Endothelial cell of umbilical vein (primary cell): ENCODE measurements around the gene PTPRD. TPM values are rescaled to one million over a fixed set of nuclear protein-coding genes. Genes with fewer than 3 reads are reported as not detected.

Experiments used
- BruUV-seq: library from RNA; stranded (reverse); fragments of 400-500 nt; replicated peaks from 2 replicates; lab custom pipeline; 2021; lab: Mats Ljungman, UMichigan
- CTCF ChIA-PET: fragments of 300-600, 350-600 bp; sonication (Branson Sonifier 250); formaldehyde crosslinking; loops from one replicate; lab custom pipeline; 2021; ENCODE audit warnings: antibody characterized with exemption, inconsistent platforms; lab: Charles Lee
- POLR2A ChIA-PET: fragments of 300-600, 350-600 bp; sonication (Branson Sonifier 250); formaldehyde crosslinking; loops from one replicate; lab custom pipeline; 2021; ENCODE audit warnings: antibody characterized with exemption, inconsistent platforms; lab: Charles Lee
- DNase-seq: peaks from one replicate; pipeline ENCODE4 v3.0.0-alpha.2; 2011; ENCODE audit warnings: low read depth, low spot score
- FAIRE-seq: peaks from 2 replicates; lab custom pipeline; 2011; peaks lifted over from hg19 to GRCh38; lab: Jason Lieb, UNC
- H2AFZ ChIP-seq: 2 replicates; pipeline ENCODE4 v1.6.0; 2012; ENCODE audit warnings: low read depth, low read length, control low read depth, inconsistent platforms
- H3K27ac ChIP-seq: 2 replicates; pipeline ENCODE4 v1.5.1; 2011; ENCODE audit warnings: low read depth, mild to moderate bottlenecking, control low read depth, low read length, moderate library complexity; ENCODE audit not compliant: insufficient read depth
- H3K27me3 ChIP-seq, 2 experiments: 2 replicates each; pipeline versions ENCODE4 v1.6.0 to v1.6.1; 2011; ENCODE audit warnings: low read length in 2 of 2, mixed read lengths in 1 of 2; ENCODE audit not compliant: control insufficient read depth in 2 of 2, insufficient read depth in 2 of 2
- H3K36me3 ChIP-seq, 2 experiments: 2 replicates in 1 of 2; 3 replicates in 1 of 2; pipeline ENCODE4 v1.5.1; 2011; ENCODE audit warnings: low read length in 2 of 2, mild to moderate bottlenecking in 1 of 2, moderate library complexity in 1 of 2; ENCODE audit not compliant: control insufficient read depth in 2 of 2, insufficient read depth in 2 of 2; ENCODE audit errors: extremely low read depth in 1 of 2
- H3K4me1 ChIP-seq: 3 replicates; pipeline ENCODE4 v1.5.1; 2011; ENCODE audit warnings: mild to moderate bottlenecking, low read length; ENCODE audit not compliant: control insufficient read depth, insufficient read depth; ENCODE audit errors: extremely low read depth
- H3K4me2 ChIP-seq: 2 replicates; pipeline ENCODE4 v1.6.1; 2011; ENCODE audit warnings: low read length, control low read depth, mixed read lengths; ENCODE audit not compliant: insufficient read depth
- H3K4me3 ChIP-seq, 3 experiments: fragments of 200-600 bp in 1 of 3; sonication (generic), shearing (Covaris generic) in 1 of 3; replicated peaks in 1 of 3; 2 replicates each; pipeline ENCODE4 v1.5.1; 2011 to 2016; ENCODE audit warnings: control low read depth in 3 of 3, low read length in 3 of 3, mild to moderate bottlenecking in 2 of 3, inconsistent platforms in 1 of 3, low read depth in 1 of 3, moderate library complexity in 1 of 3; ENCODE audit not compliant: insufficient read depth in 1 of 3
- H3K79me2 ChIP-seq: 2 replicates; pipeline ENCODE4 v1.6.0; 2012; ENCODE audit warnings: low read length, inconsistent platforms; ENCODE audit not compliant: control insufficient read depth, insufficient read depth
- H3K9ac ChIP-seq: replicated peaks from 2 replicates; pipeline ENCODE3; 2011; ENCODE audit warnings: low read length, control low read depth; ENCODE audit not compliant: insufficient read depth; ENCODE audit errors: extremely low read depth
- H3K9me1 ChIP-seq: replicated peaks from 3 replicates; pipeline ENCODE4 v1.6.0; 2011; ENCODE audit warnings: mild to moderate bottlenecking, low read length; ENCODE audit not compliant: control insufficient read depth, insufficient read depth; ENCODE audit errors: extremely low read depth
- H3K9me3 ChIP-seq: replicated peaks from 2 replicates; pipeline ENCODE4 v1.5.1; 2012; ENCODE audit warnings: low read length, inconsistent platforms; ENCODE audit not compliant: control insufficient read depth, insufficient read depth
- H4K20me1 ChIP-seq: replicated peaks from 2 replicates; pipeline ENCODE3; 2011; ENCODE audit warnings: mild to moderate bottlenecking, low read length; ENCODE audit not compliant: control insufficient read depth, insufficient read depth; ENCODE audit errors: extremely low read depth
- EZH2 ChIP-seq: IDR thresholded peaks from 2 replicates; pipeline ENCODE4 v1.6.1; 2012; ENCODE audit warnings: borderline replicate concordance, low read depth, mild to moderate bottlenecking, moderate library complexity, low read length, inconsistent platforms; ENCODE audit not compliant: severe bottlenecking
- FOS ChIP-seq: IDR thresholded peaks from 2 replicates; pipeline ENCODE4 v1.6.1; 2011; ENCODE audit warnings: mild to moderate bottlenecking, low read length, moderate library complexity, borderline replicate concordance; ENCODE audit not compliant: insufficient read depth
- GATA2 ChIP-seq: IDR thresholded peaks from 2 replicates; pipeline ENCODE4 v1.7.0; 2011; ENCODE audit warnings: low read depth, mild to moderate bottlenecking, moderate library complexity, mixed read lengths, low read length; ENCODE audit not compliant: insufficient read length, insufficient read depth
- JUN ChIP-seq: IDR thresholded peaks from 2 replicates; pipeline ENCODE4 v1.6.1; 2011; ENCODE audit warnings: borderline replicate concordance, low read depth; ENCODE audit not compliant: insufficient read length, insufficient read depth
- MYC ChIP-seq: IDR thresholded peaks from one replicate; pipeline ENCODE4 v1.6.1; 2011; ENCODE audit warnings: mild to moderate bottlenecking, low read depth, low read length
- POLR2A ChIP-seq: IDR thresholded peaks from 2 replicates; pipeline ENCODE4 v1.6.1; 2012; ENCODE audit warnings: low read depth, mild to moderate bottlenecking, control low read depth, low read length
- POLR2AphosphoS5 ChIP-seq: IDR thresholded peaks from 2 replicates; pipeline ENCODE4 v1.6.1; 2012; ENCODE audit warnings: low read depth, mild to moderate bottlenecking, control low read depth, low read length, moderate library complexity; ENCODE audit not compliant: insufficient read depth
- dilution Hi-C: fragments of 300-500 bp; cut with MboI; formaldehyde crosslinking; loops from one replicate; pipeline ENCODE4 v1.15.0; 2019; ENCODE audit warnings: low sequenced_read_pairs; ENCODE audit not compliant: extremely low pct_ligation_motif_present
- intact Hi-C: fragments of 100-400 bp; cut with micrococcal nuclease; formaldehyde crosslinking; loops from one replicate; pipeline ENCODE4 v1.10.0; 2022
- polyA plus RNA-seq, 4 experiments: library from polyadenylated mRNA; depleted of rRNA in 3 of 4; stranded (reverse) in 3 of 4; unstranded in 1 of 4; fragments of >200 nt; gene quantifications; 2 replicates each; pipeline versions ENCODE4 v1.2.1 to v1.2.3, GENCODE V29; 2011 to 2012; ENCODE audit warnings: missing spikeins in 1 of 4
- total RNA-seq: library from RNA; stranded (reverse); gene quantifications from 2 replicates; pipeline ENCODE4 v1.2.3, GENCODE V29; 2021
- TF ChIP-seq, protein P1 (sequence below): IDR thresholded peaks from 2 replicates; pipeline ENCODE4 v1.6.1; 2011; ENCODE audit not compliant: insufficient read depth, insufficient read length
- TF ChIP-seq, protein P2 (sequence below), 2 donors: IDR thresholded peaks; 1 replicate in 1 of 2; 2 replicates in 1 of 2; pipeline ENCODE4 v1.5.1; 2011; ENCODE audit warnings: low read length in 2 of 2, mild to moderate bottlenecking in 2 of 2, moderate library complexity in 2 of 2, control low read depth in 1 of 2, inconsistent platforms in 1 of 2, low read depth in 1 of 2; ENCODE audit not compliant: insufficient read depth in 1 of 2; ENCODE audit errors: extremely low read depth in 1 of 2

The PTPRD gene
- total and polyA plus RNA-seq, 2 donors (not counting 3 experiments of a cell fraction or from before 2014, with no cell fraction given) = 5.5 to 5.7 TPM

DNA sequence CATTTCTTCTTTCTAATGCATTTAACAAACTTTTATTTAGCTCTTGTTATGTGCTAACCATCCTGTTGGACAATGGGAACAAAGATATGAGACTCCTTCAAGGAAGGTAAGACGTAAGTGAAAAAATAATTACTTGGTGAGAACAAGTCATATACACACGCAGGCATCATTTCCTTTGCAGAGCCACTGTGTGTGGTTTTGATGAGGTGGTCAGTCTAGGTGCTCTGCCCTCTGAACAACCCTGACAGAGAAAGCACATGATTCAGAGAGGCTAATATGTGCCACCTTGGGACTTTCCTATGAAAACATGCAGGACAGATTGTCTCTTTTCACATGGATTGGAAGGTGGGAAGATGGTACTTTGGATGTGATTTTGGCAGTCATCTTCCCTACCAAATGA is 1650.7 kb downstream of the PTPRD start:
- Histone ChIP-seq H3K36me3 (no peaks in the 10 kb centered on the region), H3K4me2 (no peak overlapping the region), H3K9me3 (no peaks in the 10 kb centered on the region), H4K20me1 (no peaks in the 10 kb centered on the region), H3K27ac (no peak overlapping the region), H3K27me3 (no peaks in the 10 kb centered on the region), H3K4me1 (no peaks in the 10 kb centered on the region), H2AFZ (no peak overlapping the region), H3K9me1 (no peaks in the 10 kb centered on the region), H3K4me3 (no peak overlapping the region), H3K79me2 (no peaks in the 10 kb centered on the region), H3K9ac (no peak overlapping the region)
- ChIA-PET POLR2A (no interaction called here), CTCF (no interaction called here)
- FAIRE-seq = no peak
- TF ChIP-seq EZH2 = no peak
- TF ChIP-seq, protein P1, sequence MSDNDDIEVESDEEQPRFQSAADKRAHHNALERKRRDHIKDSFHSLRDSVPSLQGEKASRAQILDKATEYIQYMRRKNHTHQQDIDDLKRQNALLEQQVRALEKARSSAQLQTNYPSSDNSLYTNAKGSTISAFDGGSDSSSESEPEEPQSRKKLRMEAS = no peak
- no peak for TF ChIP-seq POLR2A
- no peak for TF ChIP-seq FOS
- TF ChIP-seq GATA2 = no peak
- TF ChIP-seq MYC = no peak
- no peak for TF ChIP-seq POLR2AphosphoS5
- TF ChIP-seq JUN = no peak
- TF ChIP-seq, protein P2, sequence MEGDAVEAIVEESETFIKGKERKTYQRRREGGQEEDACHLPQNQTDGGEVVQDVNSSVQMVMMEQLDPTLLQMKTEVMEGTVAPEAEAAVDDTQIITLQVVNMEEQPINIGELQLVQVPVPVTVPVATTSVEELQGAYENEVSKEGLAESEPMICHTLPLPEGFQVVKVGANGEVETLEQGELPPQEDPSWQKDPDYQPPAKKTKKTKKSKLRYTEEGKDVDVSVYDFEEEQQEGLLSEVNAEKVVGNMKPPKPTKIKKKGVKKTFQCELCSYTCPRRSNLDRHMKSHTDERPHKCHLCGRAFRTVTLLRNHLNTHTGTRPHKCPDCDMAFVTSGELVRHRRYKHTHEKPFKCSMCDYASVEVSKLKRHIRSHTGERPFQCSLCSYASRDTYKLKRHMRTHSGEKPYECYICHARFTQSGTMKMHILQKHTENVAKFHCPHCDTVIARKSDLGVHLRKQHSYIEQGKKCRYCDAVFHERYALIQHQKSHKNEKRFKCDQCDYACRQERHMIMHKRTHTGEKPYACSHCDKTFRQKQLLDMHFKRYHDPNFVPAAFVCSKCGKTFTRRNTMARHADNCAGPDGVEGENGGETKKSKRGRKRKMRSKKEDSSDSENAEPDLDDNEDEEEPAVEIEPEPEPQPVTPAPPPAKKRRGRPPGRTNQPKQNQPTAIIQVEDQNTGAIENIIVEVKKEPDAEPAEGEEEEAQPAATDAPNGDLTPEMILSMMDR (IDR thresholded peaks at IDR 0.05; ENCODE audit: extremely low read depth in 1 of 2, insufficient read depth in 1 of 2, low read depth in 1 of 2, low read length in 2 of 2) = no peak
- dilution Hi-C loops (no loop called here), intact Hi-C loops (no loop called here)
- no peak for DNase-seq
- no TSS peak for BruUV-seq
